ENCODE results near the gene ARMH4.

GRCh38 chr14:58096731-58097130, 55.3 kb downstream of the ARMH4 start:
- TF ChIP-seq CTCF (IDR thresholded peaks at IDR 0.05; ENCODE audit: poor library complexity, severe bottlenecking) (no peak), EP300 (conservative IDR thresholded peaks at IDR 0.05; ENCODE audit: poor library complexity, severe bottlenecking) (no peak), RAD21 (conservative IDR thresholded peaks at IDR 0.05) (no peak), EZH2 (IDR thresholded peaks at IDR 0.05; ENCODE audit: borderline replicate concordance, insufficient read depth, low read length, poor library complexity, severe bottlenecking) (no peak), REST (IDR thresholded peaks at IDR 0.05; ENCODE audit: borderline replicate concordance) (no peak), TAF1 (IDR thresholded peaks at IDR 0.05; ENCODE audit: low read depth) (no peak)

All from neural cell (in vitro differentiated cells).